DMS79 treated with DMSO at 0.1 percent for 48 hours (cell line): ENCODE measurements around the gene RBFOX2.

Experiments used
- DNase-seq: peaks from one replicate; lab custom pipeline; 2025; lab: John Stamatoyannopoulos, UW

RBFOX2 gene

DNA sequence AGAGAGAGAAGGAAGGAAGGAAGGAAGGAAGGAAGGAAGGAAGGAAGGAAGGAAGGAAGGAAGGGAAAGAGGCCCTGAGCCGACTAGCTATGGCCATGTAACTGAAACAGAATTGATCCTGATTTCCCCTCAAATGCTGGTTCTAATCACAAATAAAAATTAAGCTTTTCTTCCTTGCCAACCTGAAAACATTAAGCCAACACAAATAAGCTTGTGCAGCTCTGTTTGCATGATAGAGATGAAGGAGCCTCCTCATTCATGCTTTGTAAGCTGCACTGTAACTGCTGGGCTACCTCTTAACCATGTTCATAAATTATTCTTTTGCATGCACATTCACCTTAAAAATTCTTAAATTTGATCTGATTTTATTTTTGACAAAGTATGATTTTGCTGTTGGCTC is 338.6 kb downstream of the RBFOX2 start:
- no peak for DNase-seq

- no peak for DNase-seq
Measured at GRCh38 chr22:35688913-35689675, 339.5 kb downstream of the RBFOX2 start.
